Astrocyte of the hippocampus (primary cell): ENCODE results near the gene SYT4.
"Not testable (repeated sequence)": the region's sequence is repeated elsewhere in the genome, so short reads cannot be mapped to it uniquely, and the experiment has no call there.

Experiments
- DNase-seq: peaks from one replicate; pipeline ENCODE4 v3.0.0; 2011; ENCODE audit warnings: low read depth, low spot score

Gene SYT4

GRCh38 chr18:43277164-43277600 lies at the start of gene SYT4:
Gene SYT4, minus strand, starts transcription at chr18:43277490. Its CDS starts 209 bp downstream, at chr18:43277281.
- DNase-seq, result peak; percentile 91

- DNase-seq, result no peak
Measured at GRCh38 chr18:43322132-43322531, 44.8 kb upstream of the SYT4 start.

- peak; percentile 72 for DNase-seq
Measured at GRCh38 chr18:43314941-43315340, 37.7 kb upstream of the SYT4 start.

- peak; percentile 40 for DNase-seq
Measured at GRCh38 chr18:43312891-43313290, 35.6 kb upstream of the SYT4 start.

GRCh38 chr18:43310239-43310638 lies 32.9 kb upstream of the SYT4 start:
- no peak for DNase-seq

GRCh38 chr18:43303376-43303775 lies 26.1 kb upstream of the SYT4 start:
- DNase-seq, result no peak

- DNase-seq, result not testable (repeated sequence)
Measured at GRCh38 chr18:43286187-43286586, 8.9 kb upstream of the SYT4 start.

- DNase-seq, result no peak
Measured at GRCh38 chr18:43283299-43283698, 6.0 kb upstream of the SYT4 start.

GRCh38 chr18:43279015-43279744 lies 1.9 kb upstream of the SYT4 start:
- DNase-seq, result peak; percentile 38

GRCh38 chr18:43278355-43278754 lies 1.1 kb upstream of the SYT4 start:
- no peak for DNase-seq

- no peak for DNase-seq
Measured at GRCh38 chr18:43276491-43276890, 799 bp downstream of the SYT4 start.

GRCh38 chr18:43275546-43275945 lies 1.7 kb downstream of the SYT4 start:
- no peak for DNase-seq

GRCh38 chr18:43274526-43274925 lies 2.8 kb downstream of the SYT4 start:
- no peak for DNase-seq

- peak; percentile 74 for DNase-seq
Measured at GRCh38 chr18:43271593-43272432, 5.5 kb downstream of the SYT4 start.

- DNase-seq, result no peak
Measured at GRCh38 chr18:43267818-43268217, 9.5 kb downstream of the SYT4 start.

GRCh38 chr18:43265465-43265864 lies 11.8 kb downstream of the SYT4 start:
- DNase-seq, result no peak

GRCh38 chr18:43248610-43249249 lies 28.6 kb downstream of the SYT4 start:
- DNase-seq, result no peak

GRCh38 chr18:43247944-43248343 lies 29.3 kb downstream of the SYT4 start:
- no peak for DNase-seq

- DNase-seq, result no peak
Measured at GRCh38 chr18:43238429-43238828, 38.9 kb downstream of the SYT4 start.

GRCh38 chr18:43236921-43237320 lies 40.4 kb downstream of the SYT4 start:
- peak; percentile 7 for DNase-seq

- peak; percentile 27 for DNase-seq
Measured at GRCh38 chr18:43234889-43235288, 42.4 kb downstream of the SYT4 start.

GRCh38 chr18:43222501-43222900 lies 54.8 kb downstream of the SYT4 start:
- DNase-seq, result no peak
